Kidney (tissue), 14 donors: ENCODE data around the gene MAP2K2. TPM values are rescaled to one million over a fixed set of nuclear protein-coding genes. Genes with fewer than 3 reads are reported as not detected.

ENCODE experiments used
- DNase-seq, 5 donors: peaks; one replicate each; pipeline ENCODE4 v3.0.0-alpha.2; 2013 to 2020
- FAIRE-seq: peaks from 2 replicates; lab custom pipeline; 2012; peaks lifted over from hg19 to GRCh38; lab: Jason Lieb, UNC
- H3K27ac ChIP-seq, 2 donors: one replicate each; pipeline ENCODE4 v1.7.0; 2013; ENCODE audit warnings: low read depth in 2 of 2, low read length in 2 of 2, inconsistent platforms in 1 of 2
- H3K27me3 ChIP-seq: one replicate; pipeline ENCODE4 v1.7.1; 2013; ENCODE audit warnings: low read length, inconsistent platforms; ENCODE audit not compliant: control insufficient read depth, insufficient read depth
- H3K36me3 ChIP-seq, 3 donors: one replicate each; pipeline versions ENCODE4 v1.7.0 to v1.7.1; 2013; ENCODE audit warnings: low read length in 3 of 3, control low read depth in 1 of 3, inconsistent platforms in 1 of 3; ENCODE audit not compliant: insufficient read depth in 3 of 3, control insufficient read depth in 2 of 3
- H3K4me1 ChIP-seq, 3 donors: one replicate each; pipeline versions ENCODE4 v1.7.0 to v1.7.1; 2013; ENCODE audit warnings: low read length in 3 of 3, inconsistent platforms in 1 of 3, low read depth in 1 of 3; ENCODE audit not compliant: control insufficient read depth in 2 of 3, insufficient read depth in 2 of 3
- H3K4me3 ChIP-seq, 3 donors: one replicate each; pipeline versions ENCODE4 v1.7.0 to v1.8.1; 2013; ENCODE audit warnings: low read length in 3 of 3, control low read depth in 1 of 3, inconsistent platforms in 1 of 3
- H3K9ac ChIP-seq, 3 donors: one replicate each; pipeline versions ENCODE4 v1.7.0 to v1.7.1; 2013; ENCODE audit warnings: low read length in 3 of 3, control low read depth in 1 of 3, inconsistent platforms in 1 of 3
- H3K9me3 ChIP-seq, 3 donors: one replicate each; pipeline versions ENCODE4 v1.7.0 to v1.7.1; 2013; ENCODE audit warnings: low read length in 3 of 3, control low read depth in 1 of 3, inconsistent platforms in 1 of 3; ENCODE audit not compliant: control insufficient read depth in 2 of 3, insufficient read depth in 1 of 3
- intact Hi-C: fragments of 100-400 bp; cut with DNase I; formaldehyde crosslinking; loops from one replicate; pipeline ENCODE4 v1.11.1; 2022
- polyA plus RNA-seq: library from polyadenylated mRNA; stranded (reverse); fragments of 350-450 nt; fragmentation: Illumina TruSeq; extraction: RNeasy Lipid Tissue Mini Kit (QIAGEN cat#74804); gene quantifications from one replicate; pipeline ENCODE4 v1.2.3, GENCODE V29; 2014; ENCODE audit warnings: low read depth, low replicate concordance; ENCODE audit not compliant: insufficient read depth
- total RNA-seq: library from RNA; stranded (reverse); fragmentation: NEBNext Ultra II Directional; extraction: Animal tissue kit (Norgen Biotek cat#: 25700); gene quantifications from one replicate; pipeline ENCODE4 v1.2.1, GENCODE V29; 2021
- TF ChIP-seq, protein P1 (sequence below): IDR thresholded peaks from 3 replicates; pipeline ENCODE4 v1.5.1; 2012; ENCODE audit warnings: mild to moderate bottlenecking, moderate library complexity, borderline replicate concordance; ENCODE audit not compliant: insufficient read depth; ENCODE audit errors: extremely low read depth
- donor health status: control.
- donor health status: control.
- donor health status: control.
- donor health status: control.
- donor health status: control.
- donor health status: DM: yes; HTN: yes; CAD: no.
- donor health status: Normal renal cell carcinoma (clear cell type).

The MAP2K2 gene
- total and polyA plus RNA-seq, 2 donors from 2014 or later, result 105 to 138 TPM

DNA sequence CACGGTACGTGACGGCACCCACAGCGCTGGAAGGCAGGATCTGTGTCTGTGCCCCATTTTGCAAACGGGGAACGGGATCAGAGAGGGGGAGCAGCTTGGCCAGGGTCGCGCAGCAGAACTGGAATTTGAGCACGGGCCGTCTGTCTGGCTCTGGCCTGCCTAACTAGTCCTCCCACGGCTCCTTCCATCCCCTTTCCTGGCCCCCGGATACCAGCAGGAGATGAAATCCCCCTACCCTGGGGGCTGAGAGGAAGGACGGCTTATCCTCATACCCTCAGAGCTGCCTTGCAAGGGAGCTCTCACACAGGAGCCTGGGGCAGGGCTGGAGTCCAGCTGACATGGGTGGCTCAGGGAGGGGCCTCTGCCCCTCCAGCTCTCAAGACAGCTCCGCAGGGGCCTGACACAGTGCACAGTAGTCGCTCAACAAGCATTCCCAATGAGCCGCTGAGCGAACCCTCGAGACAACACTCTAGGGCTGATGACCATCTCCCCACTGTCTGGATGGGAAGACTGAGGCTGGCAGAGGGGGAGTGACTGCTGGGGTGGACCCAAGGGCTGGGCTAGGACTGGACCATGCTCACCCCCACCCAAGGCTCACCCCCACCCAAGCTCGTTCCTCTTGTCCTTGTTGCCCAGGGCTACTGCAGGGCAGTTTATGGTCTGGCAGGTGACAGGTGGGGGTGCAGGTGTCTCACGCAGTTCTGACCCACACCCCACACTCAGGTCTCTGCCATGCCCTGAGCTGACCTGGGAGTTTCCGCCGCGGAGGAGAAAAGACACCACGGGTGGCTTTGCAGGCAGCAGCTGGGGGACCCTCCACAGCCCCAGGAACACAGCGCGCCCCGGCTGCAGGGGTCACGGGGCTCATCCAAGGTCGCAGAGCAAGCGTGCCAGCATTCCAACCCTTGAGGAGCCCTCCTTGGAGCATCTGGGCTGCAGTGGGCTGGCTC lies 61.2 kb downstream of the MAP2K2 start:
- FAIRE-seq, result no peak
- H3K4me3 ChIP-seq, result peak overlapping the region in 1 of 3 donors; percentile 69
- no peaks in the 10 kb centered on the region for H3K27me3 ChIP-seq
- no peaks in the 10 kb centered on the region for H3K9me3 ChIP-seq
- H3K4me1 ChIP-seq, result peaks cover 0 to 47% (median 22%) of the 10 kb centered on the region in 3 donors
- TF ChIP-seq, protein P1, sequence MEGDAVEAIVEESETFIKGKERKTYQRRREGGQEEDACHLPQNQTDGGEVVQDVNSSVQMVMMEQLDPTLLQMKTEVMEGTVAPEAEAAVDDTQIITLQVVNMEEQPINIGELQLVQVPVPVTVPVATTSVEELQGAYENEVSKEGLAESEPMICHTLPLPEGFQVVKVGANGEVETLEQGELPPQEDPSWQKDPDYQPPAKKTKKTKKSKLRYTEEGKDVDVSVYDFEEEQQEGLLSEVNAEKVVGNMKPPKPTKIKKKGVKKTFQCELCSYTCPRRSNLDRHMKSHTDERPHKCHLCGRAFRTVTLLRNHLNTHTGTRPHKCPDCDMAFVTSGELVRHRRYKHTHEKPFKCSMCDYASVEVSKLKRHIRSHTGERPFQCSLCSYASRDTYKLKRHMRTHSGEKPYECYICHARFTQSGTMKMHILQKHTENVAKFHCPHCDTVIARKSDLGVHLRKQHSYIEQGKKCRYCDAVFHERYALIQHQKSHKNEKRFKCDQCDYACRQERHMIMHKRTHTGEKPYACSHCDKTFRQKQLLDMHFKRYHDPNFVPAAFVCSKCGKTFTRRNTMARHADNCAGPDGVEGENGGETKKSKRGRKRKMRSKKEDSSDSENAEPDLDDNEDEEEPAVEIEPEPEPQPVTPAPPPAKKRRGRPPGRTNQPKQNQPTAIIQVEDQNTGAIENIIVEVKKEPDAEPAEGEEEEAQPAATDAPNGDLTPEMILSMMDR, result no peak
- peak in 2 of 5 donors; percentile 55 to 76 for DNase-seq
- H3K9ac ChIP-seq, result peak overlapping the region in 1 of 3 donors; percentile 77
- no peaks in the 10 kb centered on the region for H3K36me3 ChIP-seq
- intact Hi-C loops, result no loop called here
- peak overlapping the region; percentile 95 to 96 for H3K27ac ChIP-seq

DNA sequence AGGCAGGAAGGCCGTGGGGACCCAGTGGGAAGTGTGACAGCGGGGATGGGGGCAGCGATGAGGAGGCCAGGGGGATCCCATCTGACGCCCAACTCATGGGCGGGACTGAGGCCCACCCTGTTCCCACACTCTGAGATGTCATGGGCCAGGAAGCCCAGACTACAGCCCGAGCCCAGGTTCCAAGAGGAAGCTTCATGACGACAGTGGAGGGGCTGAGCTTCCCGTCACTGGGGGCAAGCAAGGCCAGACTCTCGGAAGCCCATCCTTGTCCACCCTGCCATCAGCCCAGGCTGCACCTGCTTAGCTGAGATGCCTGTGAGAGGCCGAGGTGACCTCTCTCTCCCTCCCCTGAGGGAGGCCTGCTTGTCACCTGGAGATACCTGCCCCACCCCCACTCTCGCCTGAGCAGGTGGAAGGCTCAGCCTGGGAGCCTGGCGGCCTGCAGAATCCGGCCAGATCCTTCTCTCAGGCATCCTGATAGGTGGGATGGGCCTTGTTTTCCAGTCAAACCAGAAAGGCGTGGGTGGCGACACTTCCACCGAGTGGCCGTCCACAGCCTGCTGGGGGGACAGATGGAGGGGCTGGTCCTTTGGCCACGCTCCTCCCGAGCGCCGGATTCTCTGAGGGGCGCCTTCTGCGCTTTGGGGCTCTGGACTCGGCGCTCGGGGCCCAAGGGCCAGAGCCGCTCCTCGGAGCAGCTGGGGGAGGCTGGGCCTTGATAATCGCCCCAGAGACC lies 62.1 kb downstream of the MAP2K2 start:
- Histone ChIP-seq H3K36me3 (no peaks in the 10 kb centered on the region), H3K27me3 (no peaks in the 10 kb centered on the region), H3K4me3 (peak overlapping the region in 1 of 3 donors; percentile 58), H3K4me1 (peaks cover 0 to 47% (median 22%) of the 10 kb centered on the region in 3 donors), H3K27ac (peak overlapping the region; percentile 92 to 94), H3K9ac (peak overlapping the region in 1 of 3 donors; percentile 75), H3K9me3 (no peaks in the 10 kb centered on the region)
- intact Hi-C loops, result no loop called here
- FAIRE-seq (no peak), DNase-seq (peak in 2 of 5 donors; percentile 70 to 92)
- TF ChIP-seq, protein P1, result no peak

DNA sequence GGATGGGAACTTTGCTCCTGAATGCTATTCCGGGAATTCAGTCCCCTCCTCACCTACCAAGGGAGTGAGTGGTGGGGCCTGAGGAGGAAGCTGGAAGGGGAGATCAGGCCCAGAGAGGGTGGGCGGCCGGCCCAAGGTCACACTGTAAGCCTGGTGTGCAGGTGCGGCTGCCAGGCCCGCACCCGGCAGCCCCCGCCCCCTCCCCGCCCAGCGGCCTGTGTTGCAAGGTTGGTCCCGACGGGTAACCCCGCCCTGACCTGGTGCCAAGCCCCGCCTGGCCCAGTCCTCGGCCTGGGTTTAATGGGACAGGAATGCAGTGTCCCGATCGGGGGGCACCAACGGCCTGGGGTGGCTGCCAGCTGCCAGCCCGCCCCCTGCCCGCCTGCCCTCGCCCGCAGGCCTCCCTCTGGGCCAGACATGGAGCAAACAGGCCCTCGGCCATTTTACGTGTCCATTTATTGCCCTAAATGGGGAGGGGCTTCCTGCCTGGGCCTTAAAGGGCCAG lies 62.7 kb downstream of the MAP2K2 start:
- FAIRE-seq (no peak), DNase-seq (peak in 2 of 5 donors; percentile 62 to 95)
- peak overlapping the region in 2 of 3 donors; percentile 75 to 85 for H3K9ac ChIP-seq
- no peaks in the 10 kb centered on the region for H3K36me3 ChIP-seq
- intact Hi-C loops, result no loop called here
- peak overlapping the region in 2 of 3 donors; percentile 34 to 58 for H3K4me3 ChIP-seq
- TF ChIP-seq, protein P1, result no peak
- no peaks in the 10 kb centered on the region for H3K27me3 ChIP-seq
- no peaks in the 10 kb centered on the region for H3K9me3 ChIP-seq
- H3K27ac ChIP-seq, result peak overlapping the region; percentile 92 to 94
- peaks cover 0 to 47% (median 22%) of the 10 kb centered on the region in 3 donors for H3K4me1 ChIP-seq
